Measurements from ENCODE around the gene ZRSR2.

The ZRSR2 gene

GRCh38 chrX:15853586-15854079 lies 63.3 kb downstream of the ZRSR2 start:
- DNase-seq = no peak

DNA sequence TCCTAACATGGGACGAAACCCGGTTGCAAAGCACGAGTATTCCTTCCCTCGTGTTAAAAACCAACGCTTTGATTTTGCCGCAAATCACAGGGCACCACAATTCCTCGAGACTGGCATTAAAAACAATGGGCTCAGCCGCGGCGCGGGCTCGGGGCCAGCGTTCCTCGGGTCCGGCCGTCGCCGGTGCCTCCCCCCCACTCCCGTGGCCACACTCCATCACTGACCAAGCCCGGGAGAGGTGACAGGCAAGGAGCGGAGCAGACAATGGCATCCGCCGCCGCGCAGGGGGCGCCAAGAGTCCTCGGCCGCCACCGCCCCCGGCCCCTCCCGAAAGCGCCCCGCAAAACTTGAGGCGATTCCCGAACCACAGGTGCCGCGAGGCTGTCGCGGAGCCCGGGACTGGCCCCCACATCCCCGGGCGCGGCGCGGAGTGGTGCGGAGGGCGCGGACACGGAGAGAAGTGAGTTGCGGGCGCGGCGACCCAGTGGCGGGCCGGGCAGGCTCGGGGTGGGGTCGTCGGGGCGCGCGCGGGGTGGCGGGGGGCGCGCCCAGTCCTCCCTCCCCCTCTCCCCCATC lies 63.9 kb downstream of the ZRSR2 start:
- DNase-seq = peak; percentile 11

- DNase-seq = peak; percentile 93
Measured at GRCh38 chrX:15854712-15855567, 64.7 kb downstream of the ZRSR2 start, which contains the start of gene AP1S2. TSS of gene AP1S2 (minus strand) at chrX:15854813. CDS start at chrX:15852524, 2,289 bp downstream.

GRCh38 chrX:15855568-15856221 lies 65.4 kb downstream of the ZRSR2 start:
- DNase-seq = no peak

- no peak for DNase-seq
Measured at GRCh38 chrX:15856222-15856587, 65.9 kb downstream of the ZRSR2 start.

GRCh38 chrX:15856636-15857035 lies 66.4 kb downstream of the ZRSR2 start:
- DNase-seq = no peak

GRCh38 chrX:15858051-15858450 lies 67.8 kb downstream of the ZRSR2 start:
- DNase-seq = no peak

DNA sequence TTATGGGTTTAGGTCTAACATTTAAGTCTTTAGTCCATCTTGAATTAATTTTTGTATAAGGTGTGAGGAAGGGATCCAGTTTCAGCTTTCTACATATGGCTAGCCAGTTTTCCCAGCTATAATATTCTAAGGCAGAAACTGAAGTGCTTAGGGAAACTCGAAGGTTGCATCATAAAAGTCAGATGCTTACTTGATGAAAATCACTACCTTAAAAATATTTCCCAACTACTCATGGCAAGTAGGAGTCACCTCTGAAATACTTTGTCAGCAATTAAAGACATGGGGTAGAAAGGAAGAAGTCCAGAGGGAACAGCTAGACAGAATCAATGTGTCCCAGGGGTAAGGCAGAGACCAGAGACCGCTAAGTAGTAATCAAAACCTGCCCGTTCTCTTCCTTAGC lies 70.6 kb downstream of the ZRSR2 start:
- no peak for DNase-seq

- no peak for DNase-seq
Measured at GRCh38 chrX:15864023-15864422, 73.7 kb downstream of the ZRSR2 start.

GRCh38 chrX:15864629-15865028 lies 74.3 kb downstream of the ZRSR2 start:
- DNase-seq = peak; percentile 2

- no peak for DNase-seq
Measured at GRCh38 chrX:15866147-15866546, 75.9 kb downstream of the ZRSR2 start.

DNA sequence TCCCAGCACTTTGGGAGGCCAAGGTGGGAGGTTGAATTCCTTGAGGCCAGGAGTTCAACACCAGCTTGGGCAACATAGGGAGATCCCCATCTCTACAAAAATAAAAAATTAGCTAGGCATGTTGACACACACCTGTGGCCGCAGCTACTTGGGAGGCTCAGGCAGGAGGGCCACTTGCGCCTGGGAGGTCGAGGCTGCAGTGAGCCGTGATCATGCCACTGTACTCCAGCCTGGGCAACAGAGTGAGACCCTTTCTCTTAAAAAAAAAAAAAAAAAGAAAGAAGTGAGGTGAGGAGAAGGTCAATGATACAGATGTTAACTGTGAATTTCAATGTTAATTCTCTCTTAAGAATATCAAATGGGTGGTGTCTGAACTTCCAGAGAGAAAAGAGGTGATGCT lies 79.4 kb downstream of the ZRSR2 start:
- DNase-seq = no peak

- no peak for DNase-seq
Measured at GRCh38 chrX:15870310-15870709, 80.0 kb downstream of the ZRSR2 start.

All from fibroblast of skin of scalp (primary cell).